HepG2 (cell line): ENCODE measurements around the gene USP19. TPM values are rescaled to one million over a fixed set of nuclear protein-coding genes. Genes with fewer than 3 reads are reported as not detected.
A peak's percentile ranks its signal among the peaks of the same experiment; 100 is the strongest.

Experiments used
- ATAC-seq: fragments of 200-7000 bp; cut with Tn5 transposase; 3 replicates; pipeline ENCODE4 v1.9.1; 2020; ENCODE audit warnings: mild to moderate bottlenecking, moderate library complexity
- BruUV-seq: library from RNA; stranded (reverse); fragments of 400-500 nt; replicated peaks from 2 replicates; lab custom pipeline; 2021; lab: Mats Ljungman, UMichigan
- CTCF ChIA-PET: fragments of 300-600 bp; formaldehyde crosslinking; extraction: SDS; loops from one replicate; lab custom pipeline; 2021; ENCODE audit warnings: low total read pairs, inconsistent platforms, low intra/inter-chr PET ratio; lab: Yijun Ruan, JAX
- POLR2A ChIA-PET: fragments of 350-600 bp; sonication (Branson Sonifier 250); formaldehyde crosslinking; loops from one replicate; lab custom pipeline; 2020; ENCODE audit warnings: antibody characterized with exemption, inconsistent platforms; lab: Yijun Ruan, JAX
- DNase-seq: peaks from one replicate; pipeline ENCODE4 v3.0.0-alpha.2; 2015; ENCODE audit warnings: low spot score
- FAIRE-seq: peaks from 3 replicates; lab custom pipeline; 2011; peaks lifted over from hg19 to GRCh38; lab: Jason Lieb, UNC
- H2AFZ ChIP-seq: one replicate; pipeline ENCODE4 v1.6.1; 2011; ENCODE audit warnings: low read length, inconsistent platforms
- H3K27ac ChIP-seq: fragments of 300-600 bp; 3 replicates; pipeline ENCODE4 v1.8.0; 2011; ENCODE audit warnings: mixed run types, mild to moderate bottlenecking, mixed read lengths, low read length, inconsistent platforms; ENCODE audit not compliant: insufficient read depth; ENCODE audit errors: extremely low read length
- H3K27me3 ChIP-seq, 2 experiments: fragments of 200-600 bp in 1 of 2; 2 replicates in 1 of 2; 3 replicates in 1 of 2; pipeline versions ENCODE4 v1.6.0 to v1.8.0; 2011; ENCODE audit warnings: low read length in 2 of 2, mild to moderate bottlenecking in 2 of 2, moderate library complexity in 2 of 2, inconsistent platforms in 1 of 2; ENCODE audit not compliant: insufficient read depth in 2 of 2, control insufficient read depth in 1 of 2
- H3K36me3 ChIP-seq, 2 experiments: fragments of 200-600 bp in 1 of 2; replicated peaks in 1 of 2; 2 replicates in 1 of 2; 3 replicates in 1 of 2; pipeline versions ENCODE4 v1.5.1 to v1.8.0; 2011; ENCODE audit warnings: low read length in 2 of 2, inconsistent platforms in 1 of 2; ENCODE audit not compliant: insufficient read depth in 2 of 2, control insufficient read depth in 1 of 2
- H3K4me1 ChIP-seq: 2 replicates; pipeline ENCODE4 v1.5.1; 2012; ENCODE audit warnings: low read length, inconsistent platforms; ENCODE audit not compliant: insufficient read depth
- H3K4me2 ChIP-seq: 2 replicates; pipeline ENCODE4 v1.6.0; 2011; ENCODE audit warnings: low read depth, low read length, inconsistent platforms
- H3K4me3 ChIP-seq, 3 experiments: fragments of 200-600 bp in 1 of 3; sonication (generic), shearing (Covaris generic) in 1 of 3; replicated peaks in 1 of 3; 2 replicates each; pipeline ENCODE4 v1.5.1; 2011 to 2016; ENCODE audit warnings: low read length in 3 of 3, inconsistent platforms in 2 of 3, low read depth in 2 of 3, mild to moderate bottlenecking in 2 of 3, control low read depth in 1 of 3, mixed read lengths in 1 of 3; ENCODE audit not compliant: insufficient read depth in 1 of 3
- H3K79me2 ChIP-seq: one replicate; pipeline ENCODE4 v1.6.1; 2011; ENCODE audit warnings: low read length, inconsistent platforms; ENCODE audit not compliant: insufficient read depth
- H3K9ac ChIP-seq: 2 replicates; pipeline ENCODE4 v1.6.0; 2011; ENCODE audit warnings: mild to moderate bottlenecking, low read depth, low read length, inconsistent platforms; ENCODE audit not compliant: insufficient read depth
- H3K9me3 ChIP-seq: 2 replicates; pipeline ENCODE4 v1.5.1; 2012; ENCODE audit warnings: mild to moderate bottlenecking, low read length
- H4K20me1 ChIP-seq: 2 replicates; pipeline ENCODE4 v1.6.0; 2011; ENCODE audit warnings: inconsistent platforms, mild to moderate bottlenecking, low read length, moderate library complexity; ENCODE audit not compliant: insufficient read depth
- CREB1 ChIP-seq, 2 experiments: fragments of 450-650 bp in 1 of 2; IDR thresholded peaks; 2 replicates each; pipeline ENCODE4 v1.6.1; 2016 to 2017; ENCODE audit warnings: control low read depth in 1 of 2, mild to moderate bottlenecking in 1 of 2, missing compliant biosample characterization in 1 of 2, missing genetic modification characterization in 1 of 2
- GPN1 ChIP-seq: sonication (generic); formaldehyde crosslinking; IDR thresholded peaks from 2 replicates; pipeline ENCODE4 v1.5.1; 2020; ENCODE audit warnings: missing genetic modification reagents, borderline replicate concordance
- KDM1A ChIP-seq: IDR thresholded peaks from 2 replicates; pipeline ENCODE4 v1.6.1; 2016; ENCODE audit warnings: missing compliant biosample characterization
- MEIS2 ChIP-seq: sonication (generic); formaldehyde crosslinking; IDR thresholded peaks from 2 replicates; pipeline ENCODE4 v1.9.0; 2021; ENCODE audit warnings: mild to moderate bottlenecking, missing genetic modification reagents
- POLR2G ChIP-seq: fragments of 200-400 bp; formaldehyde crosslinking; IDR thresholded peaks from 2 replicates; pipeline ENCODE4 v1.6.1; 2018; ENCODE audit warnings: mild to moderate bottlenecking, low read depth, low read length, moderate library complexity
- SAP130 ChIP-seq: IDR thresholded peaks from 2 replicates; pipeline ENCODE4 v1.6.1; 2016; ENCODE audit warnings: low read depth
- ZNF468 ChIP-seq: sonication (generic); formaldehyde crosslinking; IDR thresholded peaks from 2 replicates; pipeline ENCODE4 v1.8.0; 2022; ENCODE audit warnings: mild to moderate bottlenecking, moderate library complexity, missing genetic modification reagents
- ZNF761 ChIP-seq: sonication (generic); formaldehyde crosslinking; conservative IDR thresholded peaks from 2 replicates; pipeline ENCODE4 v1.4.0; 2020; ENCODE audit warnings: mild to moderate bottlenecking, missing genetic modification reagents
- ZSCAN21 ChIP-seq: sonication (generic); formaldehyde crosslinking; IDR thresholded peaks from 2 replicates; pipeline ENCODE4 v1.8.0; 2022; ENCODE audit warnings: mild to moderate bottlenecking, missing genetic modification reagents, moderate library complexity, borderline replicate concordance
- WGBS: methylation state at CpG from one replicate; pipeline ENCODE4 v1.1.6; 2017; ENCODE audit warnings: low lambda C conversion rate; 5-methylcytosine and 5-hydroxymethylcytosine counted together
- in situ Hi-C: cut with HindIII; loops from 2 replicates; pipeline ENCODE4 v1.10.0; 2017; ENCODE audit warnings: low pct_unique_long_range_greater_than_20kb; ENCODE audit not compliant: extremely low pct_ligation_motif_present
- intact Hi-C: fragments of 100-400 bp; cut with micrococcal nuclease; formaldehyde crosslinking; loops from one replicate; pipeline ENCODE4 v1.10.0; 2022; ENCODE audit not compliant: unreplicated experiment
- polyA plus RNA-seq, 8 experiments: library from polyadenylated mRNA; depleted of rRNA in 3 of 8; stranded (reverse) in 7 of 8; unstranded in 1 of 8; fragments of >200 nt; fragmentation: Illumina TruSeq in 4 of 8; extraction: Trizol in 4 of 8; gene quantifications; 2 replicates each; pipeline versions ENCODE4 v1.2.1 to v1.2.3, GENCODE V29; 2011 to 2016; ENCODE audit warnings: low read depth in 4 of 8, missing spikeins in 1 of 8, mixed read lengths in 1 of 8; ENCODE audit not compliant: insufficient read depth in 1 of 8
- total RNA-seq, 5 experiments: library from RNA; depleted of rRNA; stranded (reverse); fragments of >200 nt; fragmentation: Illumina TruSeq; extraction: Trizol; gene quantifications; 2 replicates each; pipeline ENCODE4 v1.2.3, GENCODE V29; 2016; ENCODE audit warnings: low read depth in 1 of 5
- TF ChIP-seq, protein P1 (sequence below): sonication (generic); formaldehyde crosslinking; IDR thresholded peaks from 2 replicates; pipeline ENCODE4 v1.4.0; 2020; ENCODE audit warnings: mild to moderate bottlenecking, low read depth, missing genetic modification reagents
- TF ChIP-seq, protein P2 (sequence below): sonication (generic); formaldehyde crosslinking; IDR thresholded peaks from 2 replicates; pipeline ENCODE4 v1.4.0; 2020; ENCODE audit warnings: mild to moderate bottlenecking, missing genetic modification reagents
- TF ChIP-seq, protein P3 (sequence below): sonication (generic); formaldehyde crosslinking; IDR thresholded peaks from 2 replicates; pipeline ENCODE4 v1.5.1; 2020; ENCODE audit warnings: missing genetic modification reagents, mild to moderate bottlenecking, borderline replicate concordance
- TF ChIP-seq, protein P4 (sequence below): sonication (generic); formaldehyde crosslinking; IDR thresholded peaks from 2 replicates; pipeline ENCODE4 v1.8.1; 2023; ENCODE audit warnings: missing genetic modification reagents, mild to moderate bottlenecking, borderline replicate concordance

Gene USP19
- total and polyA plus RNA-seq, 2 of the 13 experiments (the other 11 are each of a cell fraction or from before 2014, with no cell fraction given), result 28.3 to 31.7 TPM

DNA sequence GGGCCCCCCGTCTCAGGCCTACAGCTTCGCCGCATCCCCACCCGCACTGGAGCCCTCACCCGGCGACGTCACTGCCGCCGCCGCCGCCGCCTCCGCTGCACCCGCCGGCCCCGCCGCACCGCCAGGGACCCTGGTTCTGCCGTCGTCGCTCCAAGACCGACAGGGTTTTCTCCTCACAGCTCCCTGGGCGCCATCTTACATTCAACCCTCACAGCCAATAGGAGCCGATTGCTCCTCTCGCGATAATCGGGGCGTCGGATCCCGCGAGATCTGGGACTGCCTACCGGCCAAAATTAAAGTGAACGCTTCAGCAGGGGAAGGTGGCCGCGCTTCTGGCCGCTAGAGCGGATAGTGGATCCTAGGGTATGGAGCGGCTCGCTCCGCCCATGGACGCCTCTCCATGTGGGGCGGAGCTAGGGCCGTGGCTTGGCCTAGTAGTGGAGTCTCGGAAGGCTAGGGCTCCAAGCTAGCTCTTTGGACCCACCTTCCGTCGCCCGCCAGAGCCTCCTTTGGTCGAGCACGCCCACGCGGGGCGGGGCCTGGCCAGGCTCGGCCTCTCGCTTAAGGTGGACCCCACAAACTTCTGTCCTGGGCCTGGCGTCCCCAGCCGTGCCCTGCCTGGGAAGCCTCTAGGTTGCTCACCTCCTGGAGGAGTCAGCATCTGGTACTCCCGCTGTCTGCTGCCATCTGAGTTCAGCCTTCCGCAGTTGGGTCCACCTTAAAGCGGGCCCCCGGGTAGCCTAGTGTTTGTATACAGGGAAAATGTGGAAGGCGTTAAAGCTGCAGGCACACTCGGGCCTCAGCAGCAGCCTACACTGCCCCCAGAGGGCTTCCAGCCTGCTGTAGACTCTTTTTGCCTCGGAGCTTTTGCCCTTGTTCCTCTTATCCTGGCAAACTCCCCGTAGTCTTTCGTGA lies 26.5 kb downstream of the USP19 start, which contains the start of gene QRICH1 (continued):
- TF ChIP-seq, protein P1, sequence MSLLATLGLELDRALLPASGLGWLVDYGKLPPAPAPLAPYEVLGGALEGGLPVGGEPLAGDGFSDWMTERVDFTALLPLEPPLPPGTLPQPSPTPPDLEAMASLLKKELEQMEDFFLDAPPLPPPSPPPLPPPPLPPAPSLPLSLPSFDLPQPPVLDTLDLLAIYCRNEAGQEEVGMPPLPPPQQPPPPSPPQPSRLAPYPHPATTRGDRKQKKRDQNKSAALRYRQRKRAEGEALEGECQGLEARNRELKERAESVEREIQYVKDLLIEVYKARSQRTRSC (CRISPR knock-in tag), result no peak
- TF ChIP-seq SAP130, result peak; percentile 86
- peak; percentile 72; the same call in 1 of the 2 replicates for TF ChIP-seq ZSCAN21 (CRISPR knock-in tag)
- TF ChIP-seq, protein P2, sequence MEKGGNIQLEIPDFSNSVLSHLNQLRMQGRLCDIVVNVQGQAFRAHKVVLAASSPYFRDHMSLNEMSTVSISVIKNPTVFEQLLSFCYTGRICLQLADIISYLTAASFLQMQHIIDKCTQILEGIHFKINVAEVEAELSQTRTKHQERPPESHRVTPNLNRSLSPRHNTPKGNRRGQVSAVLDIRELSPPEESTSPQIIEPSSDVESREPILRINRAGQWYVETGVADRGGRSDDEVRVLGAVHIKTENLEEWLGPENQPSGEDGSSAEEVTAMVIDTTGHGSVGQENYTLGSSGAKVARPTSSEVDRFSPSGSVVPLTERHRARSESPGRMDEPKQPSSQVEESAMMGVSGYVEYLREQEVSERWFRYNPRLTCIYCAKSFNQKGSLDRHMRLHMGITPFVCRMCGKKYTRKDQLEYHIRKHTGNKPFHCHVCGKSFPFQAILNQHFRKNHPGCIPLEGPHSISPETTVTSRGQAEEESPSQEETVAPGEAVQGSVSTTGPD (CRISPR knock-in tag), result no peak
- TF ChIP-seq POLR2G, result peak; percentile 86

DNA sequence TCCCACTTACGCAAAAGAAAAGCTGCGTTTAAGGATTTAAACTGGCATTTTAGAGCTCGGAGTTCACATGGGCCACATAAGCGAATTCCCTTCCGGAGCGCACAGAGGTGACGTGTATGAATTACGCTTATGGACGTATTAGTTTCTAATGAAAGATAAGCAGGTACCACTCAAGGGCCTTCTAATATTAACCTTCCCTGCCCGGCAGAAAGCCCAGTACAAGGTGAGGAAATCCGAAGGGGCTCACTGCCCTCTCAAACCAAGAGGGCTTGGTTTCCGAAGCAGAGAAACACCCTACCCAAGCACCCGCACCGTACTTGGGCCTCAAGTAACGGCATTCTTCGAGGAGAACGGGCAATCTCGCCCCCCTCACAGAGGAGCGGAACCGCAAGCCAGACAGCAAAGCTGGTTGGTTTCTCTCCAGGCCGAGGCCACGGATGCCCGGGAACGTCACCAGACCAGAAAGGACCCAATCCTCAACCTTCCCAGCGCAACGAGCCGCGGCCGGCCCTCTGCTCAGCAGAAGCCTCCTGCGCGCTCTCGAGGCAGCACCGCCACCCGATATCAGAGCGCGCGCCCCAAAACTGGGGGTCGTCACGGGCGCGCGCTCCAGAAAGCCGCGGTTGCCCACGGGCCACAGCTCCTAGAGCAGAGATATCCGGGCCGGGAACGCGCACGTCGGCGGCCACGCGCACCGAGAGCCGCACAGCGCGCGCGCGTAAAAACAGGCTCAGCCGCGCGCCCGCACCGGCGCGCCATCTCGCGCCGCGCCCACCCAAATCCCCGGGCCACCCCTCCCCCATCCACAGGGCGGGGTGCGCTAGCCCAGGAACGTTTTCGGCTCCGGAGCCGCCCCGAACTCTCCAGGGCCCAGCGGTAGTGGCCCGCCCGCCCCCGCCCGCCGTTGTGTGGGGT lies 27.4 kb downstream of the USP19 start:
- BruUV-seq, result TSS peak; percentile 86
- CTCF ChIA-PET, result no interaction called here
- Histone ChIP-seq H3K4me3 (peak overlapping the region; percentile 96 to 100 (median 99)), H3K9me3 (no peaks in the 10 kb centered on the region), H3K36me3 (peaks cover 8 to 18% of the 10 kb centered on the region in 2 experiments; a peak in 4 of 5 replicates), H3K9ac (peak overlapping the region; percentile 99), H3K4me1 (peaks cover 29% of the 10 kb centered on the region), H2AFZ (no peak overlapping the region), H3K79me2 (peaks cover 49% of the 10 kb centered on the region), H3K27me3 (no peaks in the 10 kb centered on the region; a peak in 1 of 5 replicates), H3K4me2 (peak overlapping the region; percentile 83), H4K20me1 (peaks cover 36% of the 10 kb centered on the region), H3K27ac (peak overlapping the region; percentile 98)
- DNase-seq, result peak; percentile 65
- WGBS, result under 1% methylated on average over 26 of the region's 86 CpGs
- intact Hi-C loops, result loop anchor here (5.0 kb wide), 3 partner anchors 39 to 319 kb away; partner anchors contain the start of genes LAMB2, NDUFAF3, RHOA and TCTA
- in situ Hi-C loops, result no loop called here
- peak; percentile 12 for FAIRE-seq
- POLR2A ChIA-PET, result interaction anchor here (0.5 to 4.1 kb wide), 34 partner anchors 8 to 847 kb away, joined by 3 to 91 read pairs (median 6); partner anchors contain the start of genes AMT, CCDC71, DAG1 and DALRD3
- peak; percentile 36 for ATAC-seq
- TF ChIP-seq MEIS2 (CRISPR knock-in tag) (peak; percentile 20; the same call in 1 of the 2 replicates), ZNF468 (0 out of 2 replicates have a peak, but pooled peaks have one; percentile 18), KDM1A (CRISPR knock-in tag) (no peak), CREB1 (IDR thresholded peaks at IDR 0.05) (peak; percentile 68), CREB1 (CRISPR knock-in tag; IDR thresholded peaks at IDR 0.05) (peak; percentile 85), GPN1 (CRISPR knock-in tag) (no peak), ZNF761 (CRISPR knock-in tag) (no peak)
- TF ChIP-seq, protein P3, sequence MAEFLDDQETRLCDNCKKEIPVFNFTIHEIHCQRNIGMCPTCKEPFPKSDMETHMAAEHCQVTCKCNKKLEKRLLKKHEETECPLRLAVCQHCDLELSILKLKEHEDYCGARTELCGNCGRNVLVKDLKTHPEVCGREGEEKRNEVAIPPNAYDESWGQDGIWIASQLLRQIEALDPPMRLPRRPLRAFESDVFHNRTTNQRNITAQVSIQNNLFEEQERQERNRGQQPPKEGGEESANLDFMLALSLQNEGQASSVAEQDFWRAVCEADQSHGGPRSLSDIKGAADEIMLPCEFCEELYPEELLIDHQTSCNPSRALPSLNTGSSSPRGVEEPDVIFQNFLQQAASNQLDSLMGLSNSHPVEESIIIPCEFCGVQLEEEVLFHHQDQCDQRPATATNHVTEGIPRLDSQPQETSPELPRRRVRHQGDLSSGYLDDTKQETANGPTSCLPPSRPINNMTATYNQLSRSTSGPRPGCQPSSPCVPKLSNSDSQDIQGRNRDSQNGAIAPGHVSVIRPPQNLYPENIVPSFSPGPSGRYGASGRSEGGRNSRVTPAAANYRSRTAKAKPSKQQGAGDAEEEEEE, result no peak
- TF ChIP-seq, protein P4, sequence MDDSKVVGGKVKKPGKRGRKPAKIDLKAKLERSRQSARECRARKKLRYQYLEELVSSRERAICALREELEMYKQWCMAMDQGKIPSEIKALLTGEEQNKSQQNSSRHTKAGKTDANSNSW, result peak; percentile 55; the same call in 1 of the 2 replicates
